SK-N-SH (cell line): ENCODE results near the gene MN1. TPM values are rescaled to one million over a fixed set of nuclear protein-coding genes. Genes with fewer than 3 reads are reported as not detected.
A peak's percentile ranks its signal among the peaks of the same experiment; 100 is the strongest.

ENCODE experiments used
- CTCF ChIA-PET: fragments of 300-600, 350-600 bp; formaldehyde crosslinking; extraction: SDS; loops from one replicate; lab custom pipeline; 2021; lab: Yijun Ruan, JAX
- POLR2A ChIA-PET: fragments of 350-600 bp; sonication (Branson Sonifier 250); formaldehyde crosslinking; extraction: SDS; loops from one replicate; lab custom pipeline; 2020; ENCODE audit warnings: antibody characterized with exemption, inconsistent platforms; lab: Yijun Ruan, JAX
- DNase-seq: peaks from one replicate; pipeline ENCODE4 v3.0.0; 2012
- H2AFZ ChIP-seq: fragments of 200-600 bp; sonication (generic); 2 replicates; pipeline ENCODE4 v1.8.1; 2016; ENCODE audit warnings: antibody characterized with exemption, mild to moderate bottlenecking, low read depth
- H3F3A ChIP-seq: fragments of 200-600 bp; sonication (generic); replicated peaks from 2 replicates; pipeline ENCODE3; 2016; ENCODE audit warnings: antibody characterized with exemption, mild to moderate bottlenecking; ENCODE audit not compliant: insufficient read depth
- H3K27ac ChIP-seq, 2 experiments: fragments of 200-500 bp in 1 of 2; fragments of 200-600 bp in 1 of 2; sonication (Bioruptor generic) in 1 of 2; sonication (generic), shearing (Covaris generic) in 1 of 2; 2 replicates each; pipeline versions ENCODE4 v1.5.1 to v1.6.1; 2014 to 2016; ENCODE audit warnings: low read depth in 2 of 2, inconsistent platforms in 1 of 2, low read length in 1 of 2, mild to moderate bottlenecking in 1 of 2, mixed read lengths in 1 of 2
- H3K27me3 ChIP-seq: fragments of 200-600 bp; sonication (generic), shearing (Covaris generic); 2 replicates; pipeline ENCODE4 v1.6.1; 2016; ENCODE audit warnings: mixed run types; ENCODE audit not compliant: insufficient read depth
- H3K36me3 ChIP-seq, 2 experiments: fragments of 200-500 bp in 1 of 2; fragments of 200-600 bp in 1 of 2; sonication (Bioruptor generic) in 1 of 2; sonication (generic) in 1 of 2; replicated peaks in 1 of 2; 2 replicates each; pipeline versions ENCODE3 to v1.5.1; 2014 to 2016; ENCODE audit warnings: low read length in 1 of 2, mild to moderate bottlenecking in 1 of 2; ENCODE audit not compliant: insufficient read depth in 2 of 2, control insufficient read depth in 1 of 2
- H3K4me1 ChIP-seq, 2 experiments: fragments of 200-500 bp in 1 of 2; fragments of 200-600 bp in 1 of 2; sonication (Bioruptor generic) in 1 of 2; sonication (generic), shearing (Covaris generic) in 1 of 2; 2 replicates each; pipeline versions ENCODE4 v1.5.1 to v1.6.1; 2014 to 2016; ENCODE audit warnings: low read depth in 1 of 2, low read length in 1 of 2, mixed run types in 1 of 2; ENCODE audit not compliant: insufficient read depth in 2 of 2, control insufficient read depth in 1 of 2
- H3K4me2 ChIP-seq: fragments of 200-600 bp; sonication (generic), shearing (Covaris generic); 2 replicates; pipeline ENCODE4 v1.6.1; 2017; ENCODE audit warnings: mixed run types
- H3K4me3 ChIP-seq, 2 experiments: fragments of 200-500 bp in 1 of 2; fragments of 200-600 bp in 1 of 2; sonication (Bioruptor generic) in 1 of 2; sonication (generic), shearing (Covaris generic) in 1 of 2; 2 replicates each; pipeline versions ENCODE4 v1.5.1 to v1.8.1; 2014 to 2016; ENCODE audit warnings: low read depth in 2 of 2, inconsistent platforms in 1 of 2, low read length in 1 of 2, mild to moderate bottlenecking in 1 of 2, mixed read lengths in 1 of 2, moderate library complexity in 1 of 2
- H3K79me2 ChIP-seq: fragments of 200-600 bp; sonication (generic); 2 replicates; pipeline ENCODE4 v1.8.1; 2017; ENCODE audit warnings: mild to moderate bottlenecking; ENCODE audit not compliant: insufficient read depth
- H3K9ac ChIP-seq: fragments of 200-600 bp; sonication (generic); 2 replicates; pipeline ENCODE4 v1.6.1; 2017; ENCODE audit warnings: mixed run types
- H3K9me2 ChIP-seq: fragments of 200-600 bp; sonication (generic); 2 replicates; pipeline ENCODE4 v1.6.1; 2017; ENCODE audit warnings: mixed run types
- H3K9me3 ChIP-seq: fragments of 200-600 bp; sonication (generic); 2 replicates; pipeline ENCODE4 v1.6.1; 2017; ENCODE audit warnings: mixed run types, mild to moderate bottlenecking, moderate library complexity
- H4K20me1 ChIP-seq: fragments of 200-600 bp; sonication (generic); 2 replicates; pipeline ENCODE4 v1.6.1; 2017; ENCODE audit warnings: mild to moderate bottlenecking, mixed run types; ENCODE audit not compliant: insufficient read depth
- ELF1 ChIP-seq: IDR thresholded peaks from 2 replicates; pipeline ENCODE4 v1.4.0; 2012
- EP300 ChIP-seq, 2 experiments: IDR thresholded peaks; 2 replicates each; pipeline versions ENCODE4 v1.4.0 to v1.6.1; 2012; ENCODE audit warnings: borderline replicate concordance in 1 of 2, low read depth in 1 of 2, low read length in 1 of 2
- FOXM1 ChIP-seq: IDR thresholded peaks from 2 replicates; pipeline ENCODE4 v1.4.0; 2012; ENCODE audit warnings: low read depth, mild to moderate bottlenecking
- RAD21 ChIP-seq: IDR thresholded peaks from 2 replicates; pipeline ENCODE4 v1.6.1; 2012; ENCODE audit warnings: mild to moderate bottlenecking, low read length
- TEAD4 ChIP-seq: IDR thresholded peaks from 2 replicates; pipeline ENCODE4 v1.4.0; 2012; ENCODE audit warnings: mild to moderate bottlenecking, borderline replicate concordance; ENCODE audit not compliant: insufficient read depth
- YY1 ChIP-seq: IDR thresholded peaks from 2 replicates; pipeline ENCODE4 v1.4.0; 2012; ENCODE audit warnings: low read depth, mild to moderate bottlenecking
- WGBS: methylation state at CpG from one replicate; pipeline ENCODE4 v1.1.6; 2017; ENCODE audit warnings: low lambda C conversion rate; 5-methylcytosine and 5-hydroxymethylcytosine counted together
- polyA plus RNA-seq, 3 experiments: library from polyadenylated mRNA; depleted of rRNA; stranded (reverse); fragments of >200 nt; gene quantifications; 2 replicates each; pipeline ENCODE4 v1.2.3, GENCODE V29; 2012

Gene MN1
- polyA plus RNA-seq, 1 of the 3 experiments (the other 2 are of a cell fraction): 0.20 TPM

GRCh38 chr22:27842201-27842600, 40.6 kb upstream of the MN1 start:
- CTCF ChIA-PET: interaction anchor here (1.0 to 1.5 kb wide), 4 partner anchors 9 to 127 kb away, joined by 3 to 7 read pairs (median 4); no protein-coding TSS in a partner anchor
- WGBS: 38% methylated on average over 1 of the region's 1 CpG
- Histone ChIP-seq H3K27me3 (no peaks in the 10 kb centered on the region), H3K4me1 (peaks cover 8 to 56% of the 10 kb centered on the region in 2 experiments; a peak in 3 of 4 replicates), H3K4me2 (no peak overlapping the region), H3K79me2 (no peaks in the 10 kb centered on the region), H3K36me3 (peaks cover 0 to 13% of the 10 kb centered on the region in 2 experiments), H4K20me1 (no peaks in the 10 kb centered on the region), H3K9me2 (no peaks in the 10 kb centered on the region), H3K9me3 (no peaks in the 10 kb centered on the region), H3K27ac (peak overlapping the region in 1 of 2 experiments; percentile 98; a peak in 2 of 4 replicates), H3K4me3 (no peak overlapping the region), H2AFZ (no peak overlapping the region), H3F3A (no peaks in the 10 kb centered on the region)
- peak; percentile 29 for DNase-seq
- POLR2A ChIA-PET: interaction anchor here (0.6 to 1.1 kb wide), 2 partner anchors 10 to 42 kb away, joined by 3 to 4 read pairs; no protein-coding TSS in a partner anchor
- TF ChIP-seq RAD21: 0 out of 2 replicates have a peak, but pooled peaks have one; percentile 8
- no peak for TF ChIP-seq EP300 (IDR thresholded peaks at IDR 0.05; ENCODE audit: borderline replicate concordance in 1 of 2, low read depth in 1 of 2, low read length in 1 of 2)
- TF ChIP-seq, all 33 proteins: peak for 1
- H3K9ac ChIP-seq: no peak overlapping the region

GRCh38 chr22:27840436-27840835, 38.9 kb upstream of the MN1 start:
- Histone ChIP-seq H3K27me3 (no peaks in the 10 kb centered on the region), H4K20me1 (no peaks in the 10 kb centered on the region), H3K4me3 (no peak overlapping the region), H3K27ac (no peak overlapping the region), H3K4me1 (peaks cover 16 to 42% of the 10 kb centered on the region in 2 experiments; a peak in 3 of 4 replicates), H3K4me2 (no peak overlapping the region), H3K9ac (no peak overlapping the region), H3K36me3 (no peaks in the 10 kb centered on the region), H3K9me2 (no peaks in the 10 kb centered on the region), H3K79me2 (no peaks in the 10 kb centered on the region), H3K9me3 (no peaks in the 10 kb centered on the region), H2AFZ (no peak overlapping the region), H3F3A (no peaks in the 10 kb centered on the region)
- ChIA-PET POLR2A (no interaction called here), CTCF (interaction anchor here (0.5 to 1.4 kb wide), 3 partner anchors 11 to 63 kb away, joined by 3 to 5 read pairs (median 3); no protein-coding TSS in a partner anchor)
- TF ChIP-seq ELF1 (no peak), FOXM1 (no peak)
- 93% methylated on average over 6 of the region's 7 CpGs for WGBS
- DNase-seq: no peak

- H3K4me1 ChIP-seq: peaks cover 16 to 29% of the 10 kb centered on the region in 2 experiments; a peak in 3 of 4 replicates
- no peaks in the 10 kb centered on the region for H3K79me2 ChIP-seq
- no peaks in the 10 kb centered on the region for H3K9me2 ChIP-seq
- H3K9ac ChIP-seq: no peak overlapping the region
- WGBS: 91% methylated on average over 13 of the region's 13 CpGs
- H2AFZ ChIP-seq: no peak overlapping the region
- TF ChIP-seq RAD21 (no peak), TEAD4 (no peak), YY1 (no peak)
- DNase-seq: no peak
- H3K4me3 ChIP-seq: no peak overlapping the region
- H3K36me3 ChIP-seq: no peaks in the 10 kb centered on the region
- no peaks in the 10 kb centered on the region for H3F3A ChIP-seq
- H3K27me3 ChIP-seq: no peaks in the 10 kb centered on the region
- H3K27ac ChIP-seq: no peak overlapping the region
- no peaks in the 10 kb centered on the region for H3K9me3 ChIP-seq
- H4K20me1 ChIP-seq: no peaks in the 10 kb centered on the region
- POLR2A ChIA-PET: interaction anchor here (0.6 kb wide), 1 partner anchor 29 kb away, joined by 5 read pairs; no protein-coding TSS in a partner anchor
- CTCF ChIA-PET: interaction anchor here (1.4 kb wide), 1 partner anchor 43 kb away, joined by 5 read pairs; no protein-coding TSS in a partner anchor
- no peak overlapping the region for H3K4me2 ChIP-seq
Measured at GRCh38 chr22:27839057-27839660, 37.6 kb upstream of the MN1 start.
